Panc1 (cell line): ENCODE data around the gene PDHA1.

ENCODE experiments used
- POLR2AphosphoS5 ChIP-seq: IDR thresholded peaks from 2 replicates; pipeline ENCODE4 v1.6.1; 2012; ENCODE audit warnings: mild to moderate bottlenecking, low read depth, low read length, moderate library complexity
- SIN3A ChIP-seq: IDR thresholded peaks from 2 replicates; pipeline ENCODE4 v1.6.1; 2012; ENCODE audit warnings: low read depth, mild to moderate bottlenecking, low read length, moderate library complexity, borderline replicate concordance; ENCODE audit not compliant: insufficient read depth
- TCF7L2 ChIP-seq: IDR thresholded peaks from 2 replicates; pipeline ENCODE4 v1.6.1; 2011; ENCODE audit warnings: mild to moderate bottlenecking, low read depth, low read length, inconsistent platforms
- TF ChIP-seq, protein P1 (sequence below): fragments of 450-650 bp; IDR thresholded peaks from 2 replicates; pipeline ENCODE4 v1.5.1; 2017; ENCODE audit warnings: mild to moderate bottlenecking
- TF ChIP-seq, protein P2 (sequence below), 2 experiments: IDR thresholded peaks; 2 replicates each; pipeline ENCODE4 v1.6.1; 2011 to 2012; ENCODE audit warnings: low read depth in 2 of 2, control low read depth in 1 of 2, low read length in 1 of 2, mild to moderate bottlenecking in 1 of 2, moderate library complexity in 1 of 2; ENCODE audit not compliant: insufficient read depth in 1 of 2

DNA sequence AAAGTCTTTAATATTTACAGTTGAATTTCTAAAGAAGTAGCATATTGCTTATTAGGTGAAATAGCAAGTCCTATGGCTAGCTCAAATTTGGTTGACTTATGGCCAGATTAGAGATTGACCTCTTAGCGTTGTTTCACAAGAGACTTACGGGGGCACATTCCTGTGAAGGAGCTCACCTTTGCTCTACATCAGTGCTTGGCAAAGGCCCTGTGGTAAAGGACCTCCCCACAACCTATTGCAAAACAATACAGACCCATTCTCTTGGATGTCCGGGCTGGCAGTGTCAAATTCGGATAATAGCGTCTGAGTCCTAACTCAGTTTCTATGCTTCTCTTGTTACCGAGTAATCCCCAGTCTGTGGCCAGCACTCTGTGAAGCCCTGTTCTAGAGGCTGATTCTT lies 10.9 kb downstream of the PDHA1 start:
- TF ChIP-seq SIN3A (no peak), TCF7L2 (no peak), POLR2AphosphoS5 (no peak)
- TF ChIP-seq, protein P1, sequence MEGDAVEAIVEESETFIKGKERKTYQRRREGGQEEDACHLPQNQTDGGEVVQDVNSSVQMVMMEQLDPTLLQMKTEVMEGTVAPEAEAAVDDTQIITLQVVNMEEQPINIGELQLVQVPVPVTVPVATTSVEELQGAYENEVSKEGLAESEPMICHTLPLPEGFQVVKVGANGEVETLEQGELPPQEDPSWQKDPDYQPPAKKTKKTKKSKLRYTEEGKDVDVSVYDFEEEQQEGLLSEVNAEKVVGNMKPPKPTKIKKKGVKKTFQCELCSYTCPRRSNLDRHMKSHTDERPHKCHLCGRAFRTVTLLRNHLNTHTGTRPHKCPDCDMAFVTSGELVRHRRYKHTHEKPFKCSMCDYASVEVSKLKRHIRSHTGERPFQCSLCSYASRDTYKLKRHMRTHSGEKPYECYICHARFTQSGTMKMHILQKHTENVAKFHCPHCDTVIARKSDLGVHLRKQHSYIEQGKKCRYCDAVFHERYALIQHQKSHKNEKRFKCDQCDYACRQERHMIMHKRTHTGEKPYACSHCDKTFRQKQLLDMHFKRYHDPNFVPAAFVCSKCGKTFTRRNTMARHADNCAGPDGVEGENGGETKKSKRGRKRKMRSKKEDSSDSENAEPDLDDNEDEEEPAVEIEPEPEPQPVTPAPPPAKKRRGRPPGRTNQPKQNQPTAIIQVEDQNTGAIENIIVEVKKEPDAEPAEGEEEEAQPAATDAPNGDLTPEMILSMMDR = no peak
- TF ChIP-seq, protein P2, sequence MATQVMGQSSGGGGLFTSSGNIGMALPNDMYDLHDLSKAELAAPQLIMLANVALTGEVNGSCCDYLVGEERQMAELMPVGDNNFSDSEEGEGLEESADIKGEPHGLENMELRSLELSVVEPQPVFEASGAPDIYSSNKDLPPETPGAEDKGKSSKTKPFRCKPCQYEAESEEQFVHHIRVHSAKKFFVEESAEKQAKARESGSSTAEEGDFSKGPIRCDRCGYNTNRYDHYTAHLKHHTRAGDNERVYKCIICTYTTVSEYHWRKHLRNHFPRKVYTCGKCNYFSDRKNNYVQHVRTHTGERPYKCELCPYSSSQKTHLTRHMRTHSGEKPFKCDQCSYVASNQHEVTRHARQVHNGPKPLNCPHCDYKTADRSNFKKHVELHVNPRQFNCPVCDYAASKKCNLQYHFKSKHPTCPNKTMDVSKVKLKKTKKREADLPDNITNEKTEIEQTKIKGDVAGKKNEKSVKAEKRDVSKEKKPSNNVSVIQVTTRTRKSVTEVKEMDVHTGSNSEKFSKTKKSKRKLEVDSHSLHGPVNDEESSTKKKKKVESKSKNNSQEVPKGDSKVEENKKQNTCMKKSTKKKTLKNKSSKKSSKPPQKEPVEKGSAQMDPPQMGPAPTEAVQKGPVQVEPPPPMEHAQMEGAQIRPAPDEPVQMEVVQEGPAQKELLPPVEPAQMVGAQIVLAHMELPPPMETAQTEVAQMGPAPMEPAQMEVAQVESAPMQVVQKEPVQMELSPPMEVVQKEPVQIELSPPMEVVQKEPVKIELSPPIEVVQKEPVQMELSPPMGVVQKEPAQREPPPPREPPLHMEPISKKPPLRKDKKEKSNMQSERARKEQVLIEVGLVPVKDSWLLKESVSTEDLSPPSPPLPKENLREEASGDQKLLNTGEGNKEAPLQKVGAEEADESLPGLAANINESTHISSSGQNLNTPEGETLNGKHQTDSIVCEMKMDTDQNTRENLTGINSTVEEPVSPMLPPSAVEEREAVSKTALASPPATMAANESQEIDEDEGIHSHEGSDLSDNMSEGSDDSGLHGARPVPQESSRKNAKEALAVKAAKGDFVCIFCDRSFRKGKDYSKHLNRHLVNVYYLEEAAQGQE (IDR thresholded peaks at IDR 0.05; ENCODE audit: insufficient read depth in 1 of 2, low read depth in 2 of 2, low read length in 1 of 2) = no peak
